ENCODE measurements around the gene MAGIX.

The MAGIX gene

DNA sequence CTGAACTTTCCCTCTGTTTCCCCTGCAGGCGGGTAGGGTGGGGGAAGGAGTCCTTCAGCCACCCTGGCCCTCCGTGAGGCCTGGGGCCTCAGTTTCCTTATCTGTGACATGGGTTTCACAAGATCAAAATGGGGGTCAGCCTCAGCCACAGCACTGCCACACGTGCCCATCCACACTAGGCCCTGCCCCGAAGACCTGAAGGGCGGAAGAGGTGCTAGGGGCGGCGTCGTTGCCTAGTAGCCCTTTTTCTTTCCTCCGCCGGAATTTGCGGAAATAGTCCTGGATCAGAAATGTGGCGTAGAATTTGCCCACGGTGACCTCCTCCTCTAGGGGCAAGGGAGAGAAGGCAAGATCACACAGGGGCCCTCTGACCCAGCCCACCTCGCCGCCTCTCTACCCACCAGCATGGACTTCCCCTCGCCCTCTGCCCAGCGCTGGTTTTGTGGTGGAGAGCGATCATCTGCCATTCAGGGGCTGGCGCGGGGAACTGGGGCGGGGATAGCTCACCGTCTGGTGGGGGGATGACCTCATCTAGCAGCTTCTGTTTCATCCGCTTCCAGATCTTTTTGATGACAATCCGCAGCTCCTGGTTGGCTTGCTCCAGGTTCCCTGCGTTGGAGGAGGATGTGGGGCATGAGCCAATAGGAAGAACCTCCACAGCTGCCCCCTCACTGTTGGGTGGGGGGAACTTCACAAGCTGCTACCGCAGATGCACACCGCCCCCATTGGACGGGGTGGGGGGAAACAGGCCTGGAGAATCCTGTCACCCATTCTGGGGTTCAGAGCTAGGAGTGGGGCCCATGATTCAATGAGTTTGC, 47.1 kb downstream of the MAGIX start:
- no peak for TF ChIP-seq POLR2AphosphoS5 (IDR thresholded peaks at IDR 0.05; ENCODE audit: low read depth, low read length)
- no peak for TF ChIP-seq SIN3A (IDR thresholded peaks at IDR 0.05; ENCODE audit: borderline replicate concordance, insufficient read depth, low read length)
- no peak for TF ChIP-seq TAF1 (IDR thresholded peaks at IDR 0.05; ENCODE audit: borderline replicate concordance, insufficient read depth, low read length)
- TF ChIP-seq FOXP2 (optimal IDR thresholded peaks at IDR 0.05; ENCODE audit: borderline replicate concordance, extremely low read depth, extremely low read length, insufficient read depth) = no peak
- no peak for TF ChIP-seq REST (IDR thresholded peaks at IDR 0.05; ENCODE audit: insufficient read depth in 1 of 2, low read depth in 2 of 2, low read length in 2 of 2)

DNA sequence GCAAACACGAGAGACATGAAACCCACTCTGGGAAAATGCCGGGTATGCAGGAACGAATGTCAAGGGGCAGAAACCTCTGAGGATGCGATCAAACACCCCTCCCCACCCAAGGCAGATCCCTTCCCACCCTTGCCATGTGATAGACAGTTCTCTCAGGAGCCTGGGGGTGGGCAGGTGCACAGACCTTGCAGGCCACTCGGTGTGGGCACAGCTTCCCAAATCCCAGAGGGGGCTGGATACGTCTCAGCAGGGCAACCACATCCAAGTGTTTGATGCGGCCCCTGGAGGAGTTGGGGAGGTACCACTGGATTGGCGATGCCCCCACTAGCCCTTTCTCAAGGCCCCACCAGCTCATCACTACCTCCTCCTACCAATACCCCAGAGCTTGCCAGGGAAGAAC, 47.8 kb downstream of the MAGIX start:
- TF ChIP-seq REST (IDR thresholded peaks at IDR 0.05; ENCODE audit: insufficient read depth in 1 of 2, low read depth in 2 of 2, low read length in 2 of 2) = no peak
- TF ChIP-seq POLR2AphosphoS5 (IDR thresholded peaks at IDR 0.05; ENCODE audit: low read depth, low read length) = no peak
- TF ChIP-seq SIN3A (IDR thresholded peaks at IDR 0.05; ENCODE audit: borderline replicate concordance, insufficient read depth, low read length) = no peak
- no peak for TF ChIP-seq TAF1 (IDR thresholded peaks at IDR 0.05; ENCODE audit: borderline replicate concordance, insufficient read depth, low read length)
- no peak for TF ChIP-seq FOXP2 (optimal IDR thresholded peaks at IDR 0.05; ENCODE audit: borderline replicate concordance, extremely low read depth, extremely low read length, insufficient read depth)

- TF ChIP-seq REST (IDR thresholded peaks at IDR 0.05; ENCODE audit: insufficient read depth in 1 of 2, low read depth in 2 of 2, low read length in 2 of 2) (no peak), SIN3A (IDR thresholded peaks at IDR 0.05; ENCODE audit: borderline replicate concordance, insufficient read depth, low read length) (no peak), FOXP2 (optimal IDR thresholded peaks at IDR 0.05; ENCODE audit: borderline replicate concordance, extremely low read depth, extremely low read length, insufficient read depth) (no peak), TAF1 (IDR thresholded peaks at IDR 0.05; ENCODE audit: borderline replicate concordance, insufficient read depth, low read length) (no peak), POLR2AphosphoS5 (IDR thresholded peaks at IDR 0.05; ENCODE audit: low read depth, low read length) (no peak)
Observed at GRCh38 chrX:49211074-49211473, 48.5 kb downstream of the MAGIX start.

DNA sequence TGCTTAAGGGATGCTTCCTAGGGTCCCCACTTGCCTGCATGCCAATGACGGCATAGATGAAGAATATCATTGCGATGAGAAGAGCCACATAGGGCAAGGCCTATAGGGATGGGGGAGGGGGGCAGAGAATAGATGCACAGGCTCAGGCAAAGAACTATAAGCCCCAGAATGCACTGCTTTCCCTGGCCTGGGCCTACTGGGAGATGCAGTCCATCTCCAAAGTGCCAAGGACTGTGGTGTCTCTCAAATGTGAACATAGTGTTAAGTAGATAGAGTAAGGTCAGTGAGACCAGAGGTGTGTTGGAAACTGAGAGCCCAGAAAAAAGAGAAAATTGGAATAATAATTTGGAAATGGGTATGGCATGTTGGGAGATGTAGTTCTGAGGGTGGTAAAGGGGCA, 49.7 kb downstream of the MAGIX start:
- TF ChIP-seq REST (IDR thresholded peaks at IDR 0.05; ENCODE audit: insufficient read depth in 1 of 2, low read depth in 2 of 2, low read length in 2 of 2) (no peak), SIN3A (IDR thresholded peaks at IDR 0.05; ENCODE audit: borderline replicate concordance, insufficient read depth, low read length) (no peak), FOXP2 (optimal IDR thresholded peaks at IDR 0.05; ENCODE audit: borderline replicate concordance, extremely low read depth, extremely low read length, insufficient read depth) (no peak)
